GM10248 (cell line): ENCODE results near the gene VWF.

ENCODE experiments used
- CTCF ChIA-PET: fragments of 300-600 bp; sonication (Branson Sonifier 250); formaldehyde crosslinking; extraction: SDS; loops from one replicate; lab custom pipeline; 2021; ENCODE audit warnings: antibody characterized with exemption; lab: Yijun Ruan, JAX
- POLR2A ChIA-PET: fragments of 350-650 bp; sonication (Branson Sonifier 250); formaldehyde crosslinking; extraction: SDS; loops from one replicate; lab custom pipeline; 2020; ENCODE audit warnings: antibody characterized with exemption; lab: Yijun Ruan, JAX
- DNase-seq: peaks from one replicate; pipeline ENCODE4 v3.0.0; 2012; ENCODE audit errors: extremely low spot score
- CTCF ChIP-seq: IDR thresholded peaks from 2 replicates; pipeline ENCODE4 v1.5.1; 2012; ENCODE audit warnings: mild to moderate bottlenecking, low read depth; ENCODE audit errors: extremely low read depth, missing control alignments, control extremely low read depth

The VWF gene

GRCh38 chr12:5996459-5996858, 128.0 kb downstream of the VWF start:
- TF ChIP-seq CTCF = no peak
- CTCF ChIA-PET = interaction anchor here (0.9 to 10.9 kb wide), 5 partner anchors 8 to 288 kb away, joined by 3 to 255 read pairs (median 5); no protein-coding TSS in a partner anchor
- POLR2A ChIA-PET = no interaction called here
- DNase-seq = no peak

- CTCF ChIA-PET = interaction anchor here (0.8 to 10.9 kb wide), 19 partner anchors 7 to 296 kb away, joined by 3 to 255 read pairs (median 7); no protein-coding TSS in a partner anchor
- POLR2A ChIA-PET = no interaction called here
- TF ChIP-seq CTCF = no peak
- no peak for DNase-seq
Observed at GRCh38 chr12:5989621-5990020, 134.8 kb downstream of the VWF start.

GRCh38 chr12:5988659-5989116, 135.8 kb downstream of the VWF start:
- ChIA-PET CTCF (interaction anchor here (0.6 to 10.9 kb wide), 41 partner anchors 8 to 626 kb away, joined by 3 to 255 read pairs (median 5); partner anchors contain the start of gene VWF), POLR2A (no interaction called here)
- DNase-seq = peak; percentile 82
- peak; percentile 98 for TF ChIP-seq CTCF

GRCh38 chr12:5988088-5988487, 136.4 kb downstream of the VWF start:
- CTCF ChIA-PET = interaction anchor here (0.6 to 10.9 kb wide), 38 partner anchors 9 to 626 kb away, joined by 3 to 255 read pairs (median 6); partner anchors contain the start of gene VWF

GRCh38 chr12:5987573-5987972, 136.9 kb downstream of the VWF start:
- ChIA-PET POLR2A (no interaction called here), CTCF (interaction anchor here (1.1 to 10.9 kb wide), 28 partner anchors 9 to 625 kb away, joined by 3 to 255 read pairs (median 7); partner anchors contain the start of gene VWF)
- TF ChIP-seq CTCF = no peak
- DNase-seq = no peak

More at GRCh38 chr12:5988088-5988487, 136.4 kb downstream of the VWF start:
- no peak for DNase-seq
- POLR2A ChIA-PET = no interaction called here
- TF ChIP-seq CTCF = no peak

- CTCF ChIA-PET = no interaction called here
- DNase-seq = no peak
- POLR2A ChIA-PET = no interaction called here
- no peak for TF ChIP-seq CTCF
Observed at GRCh38 chr12:5985471-5985870, 139.0 kb downstream of the VWF start.
